K562 (cell line): ENCODE measurements around the gene SDK1. TPM values are rescaled to one million over a fixed set of nuclear protein-coding genes. Genes with fewer than 3 reads are reported as not detected.

Experiments used
- ATAC-seq: fragments of 200-7000 bp; cut with Tn5 transposase; 3 replicates; pipeline ENCODE4 v1.9.1; 2020; ENCODE audit warnings: moderate library complexity
- BruUV-seq: library from RNA; stranded (reverse); fragments of 400-500 nt; replicated peaks from 2 replicates; lab custom pipeline; 2021; lab: Mats Ljungman, UMichigan
- CTCF ChIA-PET: fragments of 300-600 bp; formaldehyde crosslinking; extraction: SDS; loops from one replicate; lab custom pipeline; 2021; ENCODE audit warnings: low intra/inter-chr PET ratio; lab: Yijun Ruan, JAX
- POLR2A ChIA-PET: fragments of 300-600, 350-650 bp; sonication (Branson Sonifier 250); formaldehyde crosslinking; extraction: SDS; loops from one replicate; lab custom pipeline; 2021; ENCODE audit warnings: antibody characterized with exemption, inconsistent platforms; lab: Yijun Ruan, JAX
- DNase-seq, 4 experiments: peaks; one replicate each; pipeline versions ENCODE4 v3.0.0 to v3.0.0-alpha.2; 2011 to 2018; ENCODE audit warnings: low spot score in 3 of 4, mixed read lengths in 3 of 4; ENCODE audit errors: extremely low read depth in 1 of 4
- FAIRE-seq: peaks from 2 replicates; lab custom pipeline; 2011; peaks lifted over from hg19 to GRCh38; lab: Jason Lieb, UNC
- H2AFZ ChIP-seq: 2 replicates; pipeline ENCODE4 v1.6.0; 2011; ENCODE audit warnings: low read depth, low read length, control low read depth, inconsistent platforms
- H3K27ac ChIP-seq: fragments of 200-600 bp; 3 replicates; pipeline ENCODE4 v1.8.0; 2011; ENCODE audit warnings: low read depth, mild to moderate bottlenecking, control low read depth, inconsistent platforms, low read length, moderate library complexity, mixed read lengths; ENCODE audit errors: extremely low read depth
- H3K27me3 ChIP-seq, 2 experiments: fragments of 300-600 bp in 1 of 2; 2 replicates in 1 of 2; 3 replicates in 1 of 2; pipeline versions ENCODE4 v1.6.0 to v1.8.0; 2011; ENCODE audit warnings: inconsistent platforms in 2 of 2, low read length in 2 of 2, mild to moderate bottlenecking in 1 of 2, mixed read lengths in 1 of 2, moderate library complexity in 1 of 2; ENCODE audit not compliant: control insufficient read depth in 2 of 2, insufficient read depth in 2 of 2
- H3K36me3 ChIP-seq: fragments of 300-600 bp; 3 replicates; pipeline ENCODE4 v1.8.0; 2011; ENCODE audit warnings: mild to moderate bottlenecking, low read length, inconsistent platforms; ENCODE audit not compliant: control insufficient read depth, insufficient read depth
- H3K4me1 ChIP-seq, 2 experiments: fragments of 200-600 bp in 1 of 2; replicated peaks in 1 of 2; 2 replicates in 1 of 2; 3 replicates in 1 of 2; pipeline versions ENCODE4 v1.5.1 to v1.8.0; 2011; ENCODE audit warnings: inconsistent platforms in 2 of 2, low read length in 2 of 2, mild to moderate bottlenecking in 1 of 2, mixed read lengths in 1 of 2, moderate library complexity in 1 of 2; ENCODE audit not compliant: control insufficient read depth in 2 of 2, insufficient read depth in 2 of 2
- H3K4me2 ChIP-seq: 2 replicates; pipeline ENCODE4 v1.6.1; 2011; ENCODE audit warnings: low read length, control low read depth, inconsistent platforms, mixed read lengths; ENCODE audit not compliant: insufficient read depth
- H3K4me3 ChIP-seq: fragments of 200-600 bp; sonication (generic), shearing (Covaris generic); 2 replicates; pipeline ENCODE4 v1.5.1; 2016; ENCODE audit warnings: control low read depth, inconsistent platforms
- H3K79me2 ChIP-seq: fragments of 200-600 bp; 3 replicates; pipeline ENCODE4 v1.8.0; 2011; ENCODE audit warnings: low read length, inconsistent platforms; ENCODE audit not compliant: control insufficient read depth, insufficient read depth
- H3K9ac ChIP-seq, 2 experiments: 2 replicates each; pipeline versions ENCODE4 v1.6.0 to v1.6.1; 2011; ENCODE audit warnings: low read depth in 2 of 2, low read length in 2 of 2, control low read depth in 1 of 2, inconsistent platforms in 1 of 2, mild to moderate bottlenecking in 1 of 2, mixed read lengths in 1 of 2; ENCODE audit not compliant: insufficient read depth in 1 of 2
- H3K9me1 ChIP-seq: one replicate; pipeline ENCODE4 v1.6.0; 2011; ENCODE audit warnings: inconsistent platforms, mild to moderate bottlenecking, low read length, moderate library complexity; ENCODE audit not compliant: control insufficient read depth, insufficient read depth
- H3K9me3 ChIP-seq: replicated peaks from 2 replicates; pipeline ENCODE4 v1.5.1; 2011; ENCODE audit warnings: low read depth, low read length, inconsistent platforms; ENCODE audit not compliant: control insufficient read depth, insufficient read depth
- H4K20me1 ChIP-seq: replicated peaks from 2 replicates; pipeline ENCODE4 v1.6.1; 2011; ENCODE audit warnings: low read length, inconsistent platforms, mixed read lengths; ENCODE audit not compliant: control insufficient read depth, insufficient read depth
- BMI1 ChIP-seq: fragments of 150-350 bp; IDR thresholded peaks from 2 replicates; pipeline ENCODE4 v1.6.1; 2014; ENCODE audit warnings: low read length
- CGGBP1 ChIP-seq: fragments of 250-450 bp; sonication (Bioruptor Pico); IDR thresholded peaks from 2 replicates; pipeline ENCODE4 v1.9.0; 2021; ENCODE audit warnings: mild to moderate bottlenecking
- CHAMP1 ChIP-seq: fragments of 450-650 bp; IDR thresholded peaks from 2 replicates; pipeline ENCODE4 v1.6.1; 2016; ENCODE audit warnings: mild to moderate bottlenecking
- DEAF1 ChIP-seq: fragments of 450-650 bp; formaldehyde crosslinking; IDR thresholded peaks from 2 replicates; pipeline ENCODE4 v1.4.0; 2020; ENCODE audit warnings: mild to moderate bottlenecking, moderate library complexity
- RBFOX2 ChIP-seq: fragments of 200-400 bp; formaldehyde crosslinking; IDR thresholded peaks from 2 replicates; pipeline ENCODE4 v1.6.1; 2017; ENCODE audit warnings: low read depth, mild to moderate bottlenecking, low read length, moderate library complexity
- SUPT5H ChIP-seq: fragments of 450-650 bp; IDR thresholded peaks from 2 replicates; pipeline ENCODE4 v1.6.1; 2016
- WGBS: fragments of 100-300 bp; shearing (Covaris generic); methylation state at CpG from one replicate; pipeline ENCODE4 v1.1.6; 2016; ENCODE audit warnings: low coverage, mixed read lengths; ENCODE audit not compliant: insufficient coverage; ENCODE audit errors: missing lambda C conversion rate; 5-methylcytosine and 5-hydroxymethylcytosine counted together
- in situ Hi-C: fragments of 300-500 bp; cut with MboI; formaldehyde crosslinking; loops from 4 replicates; pipeline ENCODE4 v1.15.0; 2018; ENCODE audit warnings: inconsistent platforms, mixed read lengths
- intact Hi-C: fragments of 100-400 bp; cut with micrococcal nuclease; formaldehyde crosslinking; loops from 2 replicates; pipeline ENCODE4 v1.14.2; 2022
- polyA plus RNA-seq, 8 experiments: library from polyadenylated mRNA; depleted of rRNA in 4 of 8; stranded (reverse) in 5 of 8; unstranded in 3 of 8; fragments of >200 nt; fragmentation: Nextera tagmentation in 2 of 8; fragmentation: Illumina TruSeq in 1 of 8; extraction: Ambion mirVana in 2 of 8; extraction: Trizol in 1 of 8; gene quantifications; 2 replicates each; pipeline versions ENCODE4 v1.2.1 to v1.2.3, GENCODE V29; 2011 to 2014; ENCODE audit warnings: inconsistent platforms in 1 of 8, missing spikeins in 1 of 8
- total RNA-seq, 7 experiments: library from RNA; depleted of rRNA in 6 of 7; stranded (reverse); fragments of >200 nt in 6 of 7; fragmentation: Illumina TruSeq in 2 of 7; extraction: Trizol in 2 of 7; gene quantifications; 2 replicates each; pipeline versions ENCODE4 v1.2.1 to v1.2.3, GENCODE V29; 2011 to 2021; ENCODE audit warnings: low replicate concordance in 1 of 7

SDK1 gene
- total and polyA plus RNA-seq, 9 of the 15 experiments (the other 6 are each of a cell fraction or from before 2014, with no cell fraction given) = 0.16 TPM; not detected in 8

GRCh38 chr7:4079366-4079765 is 778.3 kb downstream of the SDK1 start:
- intact Hi-C loops (no loop called here), in situ Hi-C loops (no loop called here)
- Histone ChIP-seq H3K4me2 (no peak overlapping the region), H3K9me1 (no peaks in the 10 kb centered on the region), H3K9ac (no peak overlapping the region), H3K36me3 (no peaks in the 10 kb centered on the region), H3K9me3 (no peaks in the 10 kb centered on the region), H3K4me1 (no peaks in the 10 kb centered on the region), H3K27ac (no peak overlapping the region), H3K4me3 (no peak overlapping the region), H3K79me2 (no peaks in the 10 kb centered on the region), H3K27me3 (peaks cover 3 to 33% of the 10 kb centered on the region in 2 experiments; a peak in 4 of 5 replicates), H2AFZ (no peak overlapping the region), H4K20me1 (no peaks in the 10 kb centered on the region)
- FAIRE-seq (no peak), ATAC-seq (no peak), DNase-seq (no peak)
- TF ChIP-seq DEAF1 = no peak
- no peak for TF ChIP-seq RBFOX2
- TF ChIP-seq BMI1 = no peak
- no peak for TF ChIP-seq CHAMP1
- TF ChIP-seq CGGBP1 (CRISPR knock-in tag) = no peak
- no peak for TF ChIP-seq SUPT5H
- BruUV-seq = no TSS peak
- WGBS = 0% methylated on average over 11 of the region's 11 CpGs
- ChIA-PET POLR2A (interaction anchor here (0.7 kb wide), 1 partner anchor 42 kb away, joined by 3 read pairs; no protein-coding TSS in a partner anchor), CTCF (no interaction called here)
